NCI-H1436 (cell line): Measurements from ENCODE around the gene RNF5.
A peak's percentile ranks its signal among the peaks of the same experiment; 100 is the strongest.
"Not testable (repeated sequence)": the region's sequence is repeated elsewhere in the genome, so short reads cannot be mapped to it uniquely, and the experiment has no call there.

ENCODE experiments used
- DNase-seq: peaks from one replicate; lab custom pipeline; 2025; lab: John Stamatoyannopoulos, UW

The RNF5 gene

DNA sequence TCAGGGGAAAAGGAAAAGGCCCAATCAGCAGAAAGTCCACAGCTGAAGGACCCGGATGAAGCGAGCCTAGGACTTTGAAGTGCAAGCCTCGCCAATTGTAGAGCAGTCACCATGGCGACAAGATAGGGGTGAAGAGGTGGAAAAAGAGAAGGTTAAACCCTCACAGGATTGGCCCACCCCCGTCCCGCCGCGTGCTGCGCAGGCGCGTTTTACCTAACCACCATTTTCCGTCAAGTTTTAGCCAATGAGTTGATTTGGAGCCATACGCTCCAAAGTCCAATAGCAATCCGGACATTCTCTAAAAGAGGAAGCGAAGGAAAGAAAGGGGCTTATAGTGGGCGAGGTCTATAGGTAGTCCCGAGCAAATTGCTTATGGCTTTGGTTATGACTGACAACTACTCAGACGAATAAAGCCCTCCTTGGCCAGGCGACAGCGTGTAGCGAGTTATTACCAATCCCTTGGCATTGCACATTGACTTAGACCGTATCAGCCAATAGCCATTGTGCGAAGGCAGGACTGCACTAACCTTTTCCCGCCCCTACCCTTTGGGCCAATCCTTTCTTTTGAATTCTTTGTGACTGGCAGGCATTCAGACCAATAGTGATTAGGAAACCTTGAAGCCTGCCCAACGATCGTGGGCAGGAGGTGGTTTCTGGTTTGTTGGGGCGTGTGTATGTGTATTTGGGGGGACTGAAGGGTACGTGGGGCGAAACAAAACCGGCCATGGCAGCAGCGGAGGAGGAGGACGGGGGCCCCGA, at the start of gene RNF5:
Gene RNF5 (plus strand): TSS at position 618 of the 759 bp plus-strand sequence. CDS start 107 bp downstream, at position 725.
- peak; percentile 92 for DNase-seq

DNA sequence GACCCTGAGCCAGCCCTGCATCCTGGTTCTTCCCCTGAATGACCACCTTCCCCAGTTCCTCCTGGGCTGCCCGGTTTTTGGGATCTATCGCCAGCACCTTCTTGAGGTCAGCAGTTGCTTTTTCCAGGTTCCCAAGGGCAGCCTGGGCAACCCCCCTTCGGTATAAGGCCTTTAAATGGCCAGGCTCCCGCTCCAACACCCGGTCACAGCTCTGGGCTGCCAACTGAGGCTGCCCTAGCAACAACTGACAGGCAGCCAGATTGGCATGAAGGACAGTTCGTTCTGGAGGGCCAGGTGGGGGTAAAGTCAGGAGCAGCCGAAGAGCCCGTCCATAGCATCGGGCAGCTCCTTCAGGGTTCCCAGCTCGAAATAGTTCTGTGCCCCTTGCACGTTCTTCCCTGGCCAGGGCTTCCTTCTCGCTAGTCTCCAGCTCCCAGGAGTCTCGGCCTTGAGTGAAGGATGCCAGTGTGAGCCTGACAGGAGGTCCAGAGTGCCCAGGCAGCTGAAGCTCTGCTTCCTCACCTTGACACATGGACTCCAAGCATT, 49.4 kb upstream of the RNF5 start:
- DNase-seq, result no peak

GRCh38 chr6:32129297-32130088, 48.7 kb upstream of the RNF5 start:
- no peak for DNase-seq

DNA sequence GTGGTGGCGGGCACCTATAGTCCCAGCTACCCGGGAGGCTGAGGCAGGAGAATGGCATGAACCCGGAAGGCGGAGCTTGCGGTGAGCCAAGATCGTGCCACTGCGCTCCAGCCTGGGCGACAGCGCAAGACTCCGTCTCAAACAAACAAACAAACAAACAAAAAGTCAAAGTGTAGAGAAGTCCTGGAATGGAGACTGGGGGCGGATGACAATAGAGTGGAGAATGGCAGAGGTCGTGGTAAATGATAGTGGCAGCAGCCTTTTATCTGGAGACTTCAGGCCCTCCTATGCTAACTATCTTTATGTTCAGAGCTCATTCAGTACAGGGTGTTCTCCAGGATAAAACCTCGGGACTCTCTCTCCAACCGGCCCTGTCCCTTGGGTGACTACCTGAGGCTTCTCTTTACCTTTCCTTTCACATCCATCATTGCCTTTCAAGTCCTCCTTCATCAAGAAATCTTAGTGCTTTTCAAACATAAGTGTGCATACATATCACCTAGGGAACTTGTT, 46.7 kb upstream of the RNF5 start:
- DNase-seq, result no peak

DNA sequence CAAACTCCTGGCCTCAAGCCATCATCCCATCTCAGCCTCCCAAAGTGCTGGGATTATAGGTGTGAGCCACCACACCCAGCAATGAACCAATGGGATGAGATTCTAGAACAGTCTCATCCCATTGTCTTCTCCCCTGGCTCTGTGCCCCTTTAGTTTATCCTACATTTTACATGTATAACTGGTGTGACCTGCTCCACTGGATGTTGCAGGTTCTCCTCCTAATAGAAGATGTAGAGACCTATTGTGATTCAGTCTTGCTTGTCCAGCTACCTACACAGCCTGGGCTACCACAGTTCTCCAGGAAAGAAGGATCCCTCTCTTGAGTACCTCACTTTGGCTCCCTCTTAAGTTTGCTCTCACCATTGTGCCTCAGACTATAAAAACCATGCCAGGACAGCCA, 46.1 kb upstream of the RNF5 start:
- no peak for DNase-seq

DNA sequence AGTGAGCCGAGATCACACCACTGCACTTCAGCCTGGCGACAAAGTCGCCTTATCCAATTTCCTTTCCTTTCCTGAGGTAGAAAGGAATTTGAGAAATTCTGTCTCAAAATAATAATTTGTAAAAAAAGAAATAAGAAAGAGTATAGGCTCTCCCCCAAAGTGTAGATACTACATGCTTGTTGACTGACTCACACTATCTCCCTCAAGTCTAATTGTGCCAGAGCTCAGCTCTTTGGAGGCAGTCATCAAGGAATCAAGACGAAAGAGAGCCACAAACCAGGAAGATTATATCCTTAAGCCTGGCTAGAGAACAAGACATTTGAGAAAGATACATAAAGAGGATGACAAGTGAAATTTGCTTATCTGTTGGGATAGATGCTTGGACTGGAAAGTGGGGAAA, 44.4 kb upstream of the RNF5 start:
- DNase-seq, result no peak

DNA sequence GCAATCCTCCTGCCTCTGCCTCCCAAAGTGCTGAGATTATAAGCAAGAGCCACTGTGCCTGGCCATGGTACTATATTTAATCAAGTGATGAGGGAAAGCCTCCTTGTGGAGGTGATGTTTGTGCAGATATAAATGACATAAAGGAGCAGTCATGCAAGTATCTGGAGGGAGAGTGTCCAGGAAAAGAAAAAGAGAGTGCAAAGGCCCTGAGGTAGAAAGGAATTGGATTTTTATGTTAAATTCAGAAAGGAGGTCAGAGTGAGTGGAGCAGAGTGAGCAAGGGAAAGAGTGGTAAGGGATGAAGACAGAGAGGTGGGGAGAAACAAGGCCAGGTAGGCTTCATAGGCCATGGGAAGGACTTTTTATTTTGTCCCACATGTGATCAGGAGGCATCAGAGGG, 40.8 kb upstream of the RNF5 start:
- DNase-seq, result no peak

DNA sequence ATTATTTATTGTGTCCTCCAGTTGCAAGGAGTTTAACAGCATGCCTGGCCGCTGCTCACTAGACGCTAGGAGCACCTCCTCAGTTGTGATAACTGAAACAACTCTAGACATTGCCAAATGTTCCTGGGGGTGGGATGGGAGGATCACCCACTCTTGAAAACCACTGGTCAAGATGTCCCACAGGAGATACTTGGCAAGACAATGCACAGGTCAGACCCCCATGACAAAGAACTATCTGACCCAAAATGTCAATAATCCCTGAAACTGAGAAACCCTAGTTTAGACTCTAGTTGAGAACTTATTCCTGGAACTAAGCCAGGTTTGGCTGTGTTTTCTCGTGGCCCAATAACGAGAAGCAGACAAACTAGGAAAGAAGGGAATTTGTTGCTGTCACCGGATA, 38.6 kb upstream of the RNF5 start:
- no peak for DNase-seq

GRCh38 chr6:32140420-32141046, 37.7 kb upstream of the RNF5 start:
- DNase-seq, result no peak

DNA sequence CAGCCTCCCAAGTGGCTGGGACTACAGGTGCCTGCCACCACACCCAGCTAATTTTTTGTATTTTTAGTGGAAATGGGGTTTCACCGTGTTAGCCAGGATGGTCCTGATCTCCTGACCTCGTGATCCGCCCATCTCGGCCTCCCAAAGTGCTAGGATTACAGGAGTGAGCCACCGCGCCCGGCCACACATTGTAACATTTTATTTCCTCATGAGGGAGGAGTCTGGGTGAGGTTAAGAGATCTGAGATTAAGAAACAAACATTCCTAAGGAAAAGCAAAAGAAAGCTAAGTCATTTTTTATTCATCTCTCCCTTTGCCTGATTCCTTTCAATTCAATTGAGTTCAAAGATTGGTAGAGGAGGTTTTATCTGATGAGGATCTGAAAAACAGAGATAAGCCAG, 34.0 kb upstream of the RNF5 start:
- not testable (repeated sequence) for DNase-seq

- no peak for DNase-seq
These were observed 31.9 kb upstream of the RNF5 start for GRCh38 chr6:32146287-32146686.

DNA sequence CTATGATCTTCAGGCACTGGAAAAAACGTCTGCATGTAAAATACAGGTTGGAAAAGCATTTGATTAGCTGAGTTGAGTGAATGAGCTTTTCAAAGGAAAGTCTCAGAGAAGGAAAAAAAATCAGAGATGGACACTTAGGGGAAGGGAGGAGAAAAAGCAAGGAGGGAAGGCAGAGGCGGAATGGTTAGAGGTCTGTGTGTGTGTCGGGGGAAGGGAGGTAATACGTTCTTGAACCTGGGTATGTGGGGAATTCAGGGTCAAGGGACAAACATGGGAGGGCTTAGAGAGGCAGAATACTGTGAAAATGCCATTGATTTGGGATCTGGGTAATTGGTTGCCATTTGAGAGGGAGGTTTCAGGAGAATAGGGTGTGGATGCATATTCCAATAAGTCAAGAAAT, 31.5 kb upstream of the RNF5 start:
- DNase-seq, result no peak

- DNase-seq, result no peak
These were observed 30.6 kb upstream of the RNF5 start for GRCh38 chr6:32147401-32148132.

DNA sequence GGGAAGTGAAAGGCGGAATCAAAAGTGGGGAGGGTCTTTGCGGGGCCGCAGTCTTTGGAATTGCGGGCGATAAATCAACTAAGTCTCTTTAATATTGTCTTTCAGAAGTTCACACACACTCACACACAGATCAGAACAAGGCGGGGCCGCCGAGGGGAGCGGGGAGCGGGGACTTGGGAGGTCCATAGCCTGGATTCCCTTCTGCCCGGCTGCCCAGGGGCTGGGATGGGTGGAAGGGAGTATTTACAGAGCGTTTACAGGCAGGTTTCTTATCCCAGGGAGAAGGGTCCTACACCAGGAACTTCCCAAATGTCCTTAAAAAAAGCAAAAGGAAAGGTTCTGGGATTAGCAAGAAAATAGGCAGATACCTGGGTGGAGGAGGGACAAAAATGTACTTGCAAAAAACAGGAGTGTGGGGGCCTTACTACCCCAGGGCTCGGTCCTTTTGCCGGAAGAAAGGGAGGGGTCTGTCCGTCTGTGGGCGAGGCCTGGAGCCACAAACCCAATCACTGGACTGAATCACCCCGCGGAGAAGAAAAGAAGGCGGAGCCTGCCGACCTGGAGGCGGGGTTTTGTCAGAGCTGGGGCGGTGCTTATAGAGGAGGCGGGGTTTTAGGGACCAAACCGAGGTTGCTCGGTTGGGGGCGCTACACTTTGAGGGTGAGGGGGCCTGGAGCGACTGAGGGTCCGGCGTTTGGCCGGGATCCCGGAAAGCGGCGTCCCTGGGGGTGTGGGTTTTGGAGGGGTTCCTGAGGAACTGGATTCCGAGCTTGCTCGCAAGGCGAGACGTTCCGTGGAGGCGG, 29.7 kb upstream of the RNF5 start:
- no peak for DNase-seq

- no peak for DNase-seq
These were observed 29.0 kb upstream of the RNF5 start for GRCh38 chr6:32149092-32149755.

- no peak for DNase-seq
These were observed 28.0 kb upstream of the RNF5 start for GRCh38 chr6:32149932-32150870.

DNA sequence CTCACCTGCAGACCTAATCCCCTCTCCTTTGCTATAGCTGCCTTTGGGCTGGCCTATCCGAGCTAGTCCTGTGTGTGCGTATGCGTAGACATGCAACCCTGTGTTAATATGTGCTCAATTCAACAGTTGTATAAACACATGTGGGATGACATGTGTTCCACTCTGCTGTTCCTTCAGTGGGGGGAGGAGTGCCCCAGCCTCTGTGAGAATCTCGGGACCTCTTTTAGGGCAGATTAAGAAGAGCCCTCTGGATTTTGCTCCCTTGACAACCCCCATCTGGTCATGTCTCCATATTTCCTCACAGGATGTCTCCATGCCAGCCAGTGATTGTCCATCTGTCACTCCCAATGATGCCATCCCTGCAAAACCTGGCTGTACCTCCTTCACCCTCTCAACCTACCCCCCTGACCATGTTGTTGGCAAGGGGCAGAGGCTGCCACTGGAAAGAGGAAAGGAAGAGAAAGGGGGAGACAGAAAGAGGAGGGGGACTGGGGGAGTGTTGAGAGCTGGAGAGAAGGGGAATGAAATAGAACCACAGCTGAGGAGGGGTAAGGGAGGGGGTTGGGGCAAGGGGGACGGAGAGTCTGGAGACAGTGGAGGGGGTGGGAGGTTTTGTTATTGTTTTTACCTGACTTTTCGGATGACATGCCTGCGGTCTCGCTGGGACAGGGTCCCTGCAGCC, 26.9 kb upstream of the RNF5 start:
- DNase-seq, result no peak
